ENCODE results near the gene OBSCN. TPM values are rescaled to one million over a fixed set of nuclear protein-coding genes. Genes with fewer than 3 reads are reported as not detected.

The OBSCN gene
- total RNA-seq, 2 experiments from 2014 or later: 29.5 to 45.2 TPM

- DNase-seq (ENCODE audit: low spot score): no peak
- TF ChIP-seq CTCF (conservative IDR thresholded peaks at IDR 0.05; ENCODE audit: low read length) (no peak), EZH2phosphoT487 (IDR thresholded peaks at IDR 0.05; ENCODE audit: borderline replicate concordance, low read depth, low read length) (no peak)
- ChIA-PET CTCF (ENCODE audit: unreplicated experiment) (no interaction called here), POLR2A (interaction anchor here (0.6 kb wide), 1 partner anchor 44 kb away, joined by 3 read pairs; no protein-coding TSS in a partner anchor)
- no peaks in the 10 kb centered on the region for H3K9me2 ChIP-seq (ENCODE audit: insufficient read depth, low read length)
- BruUV-seq (replicated peaks): no TSS peak
- intact Hi-C loops (cut with micrococcal nuclease; ENCODE audit: unreplicated experiment): loop anchor here (2.0 to 5.0 kb wide), 3 partner anchors 45 to 306 kb away; a partner anchor contains a TSS
- H2AFZ ChIP-seq (ENCODE audit: low read length): no peak overlapping the region
- H3K36me3 ChIP-seq (ENCODE audit: insufficient read depth, low read length): no peaks in the 10 kb centered on the region
- no peak overlapping the region for H3K4me3 ChIP-seq (ENCODE audit: low read depth, low read length, poor library complexity, severe bottlenecking)
- no peaks in the 10 kb centered on the region for H4K20me1 ChIP-seq (ENCODE audit: insufficient read depth, low read length)
- no peaks in the 10 kb centered on the region for H3K79me2 ChIP-seq (ENCODE audit: insufficient read depth, low read depth, low read length)
- no peaks in the 10 kb centered on the region for H3K9me3 ChIP-seq (ENCODE audit: low read length)
- H3K4me1 ChIP-seq (ENCODE audit: insufficient read depth, low read length, poor library complexity, severe bottlenecking): peaks cover 4% of the 10 kb centered on the region
- H3K27ac ChIP-seq (ENCODE audit: low read depth, low read length, poor library complexity, severe bottlenecking): no peak overlapping the region
- no peak overlapping the region for H3K4me2 ChIP-seq (ENCODE audit: low read length)
These were observed 3.9 kb downstream of the OBSCN start for GRCh38 chr1:228211531-228212414.

- TF ChIP-seq CTCF (conservative IDR thresholded peaks at IDR 0.05; ENCODE audit: low read length) (no peak), EZH2phosphoT487 (IDR thresholded peaks at IDR 0.05; ENCODE audit: borderline replicate concordance, low read depth, low read length) (no peak)
- H4K20me1 ChIP-seq (ENCODE audit: insufficient read depth, low read length): no peaks in the 10 kb centered on the region
- H3K36me3 ChIP-seq (ENCODE audit: insufficient read depth, low read length): peaks cover 2% of the 10 kb centered on the region; the same call in 1 of the 2 replicates
- no peak for DNase-seq (ENCODE audit: low spot score)
- H3K4me2 ChIP-seq (ENCODE audit: low read length): peak overlapping the region; percentile 72
- H3K4me3 ChIP-seq (ENCODE audit: low read depth, low read length, poor library complexity, severe bottlenecking): peak overlapping the region; percentile 65
- H2AFZ ChIP-seq (ENCODE audit: low read length): no peak overlapping the region
- H3K79me2 ChIP-seq (ENCODE audit: insufficient read depth, low read depth, low read length): no peaks in the 10 kb centered on the region
- intact Hi-C loops (cut with micrococcal nuclease; ENCODE audit: unreplicated experiment): loop anchor here (2.0 to 5.0 kb wide), 3 partner anchors 46 to 305 kb away; a partner anchor contains a TSS
- no peaks in the 10 kb centered on the region for H3K9me2 ChIP-seq (ENCODE audit: insufficient read depth, low read length)
- BruUV-seq (replicated peaks): no TSS peak
- H3K4me1 ChIP-seq (ENCODE audit: insufficient read depth, low read length, poor library complexity, severe bottlenecking): peaks cover 4% of the 10 kb centered on the region
- POLR2A ChIA-PET: interaction anchor here (0.6 kb wide), 1 partner anchor 45 kb away, joined by 3 read pairs; no protein-coding TSS in a partner anchor
- no peak overlapping the region for H3K27ac ChIP-seq (ENCODE audit: low read depth, low read length, poor library complexity, severe bottlenecking)
- no peaks in the 10 kb centered on the region for H3K9me3 ChIP-seq (ENCODE audit: low read length)
- CTCF ChIA-PET (ENCODE audit: unreplicated experiment): no interaction called here
These were observed 4.6 kb downstream of the OBSCN start for GRCh38 chr1:228212415-228212965.

Data from OCI-LY7 (cell line).